ENCODE data around the gene RPE. TPM values are rescaled to one million over a fixed set of nuclear protein-coding genes. Genes with fewer than 3 reads are reported as not detected.

The RPE gene
- total RNA-seq, 1 donor from 2014 or later = 16.4 TPM

- intact Hi-C loops (cut with micrococcal nuclease) = no loop called here
- no peaks in the 10 kb centered on the region for H3K4me1 ChIP-seq
- TF ChIP-seq CTCF (IDR thresholded peaks at IDR 0.05; ENCODE audit: borderline replicate concordance) = no peak
Measured at GRCh38 chr2:210055825-210056224, 53.4 kb downstream of the RPE start.

GRCh38 chr2:210063306-210063705 is 60.9 kb downstream of the RPE start:
- no peaks in the 10 kb centered on the region for H3K27me3 ChIP-seq (ENCODE audit: low read depth)
- TF ChIP-seq CTCF (IDR thresholded peaks at IDR 0.05; ENCODE audit: borderline replicate concordance) = no peak
- intact Hi-C loops (cut with micrococcal nuclease) = no loop called here
- no peak for DNase-seq
- no peaks in the 10 kb centered on the region for H3K4me1 ChIP-seq
- H3K27ac ChIP-seq (replicated peaks) = no peak overlapping the region
- peaks cover 35% of the 10 kb centered on the region for H3K36me3 ChIP-seq
- no peaks in the 10 kb centered on the region for H3K9me3 ChIP-seq (replicated peaks)
- no peak overlapping the region for H3K4me3 ChIP-seq

More at GRCh38 chr2:210055825-210056224, 53.4 kb downstream of the RPE start:
- DNase-seq = no peak
- Histone ChIP-seq H3K9me3 (replicated peaks) (peaks cover 23% of the 10 kb centered on the region), H3K27ac (replicated peaks) (no peak overlapping the region), H3K27me3 (ENCODE audit: low read depth) (no peaks in the 10 kb centered on the region), H3K36me3 (peaks cover 64% of the 10 kb centered on the region), H3K4me3 (no peak overlapping the region)

Other genes with a start within 250 kb of the RPE start
- gene UNC80, start 230.8 kb upstream of the RPE start, total RNA-seq = 0.03 TPM
- gene KANSL1L, start 168.8 kb downstream of the RPE start, total RNA-seq = 18.1 TPM
- 1.3 TPM for gene ACADL, start 222.8 kb downstream of the RPE start, total RNA-seq

All from left ventricle myocardium inferior (tissue), 1 donor.